ENCODE measurements around the gene FAM229B. TPM values are rescaled to one million over a fixed set of nuclear protein-coding genes. Genes with fewer than 3 reads are reported as not detected.
A peak's percentile ranks its signal among the peaks of the same experiment; 100 is the strongest.

The FAM229B gene
- polyA plus RNA-seq, result 1 to 10 TPM; 5.4 to 6.2 TPM

GRCh38 chr6:112087136-112087911 is at the start of gene FAM229B, which contains the start of gene TUBE1:
TSS of gene FAM229B (plus strand) at chr6:112087591. CDS start at chr6:112099284, 11,693 bp downstream.
TSS of gene TUBE1 (minus strand) at chr6:112087482. CDS start at chr6:112087434, 48 bp downstream.
- Histone ChIP-seq H3K36me3 (ENCODE audit: control insufficient read depth in 2 of 2, insufficient read depth in 2 of 2, low read length in 1 of 2) (no peaks in the 10 kb centered on the region), H3K4me3 (ENCODE audit: low read depth in 1 of 2, low read length in 2 of 2) (peak within 1 kb of the TSS; percentile 90 to 95), H3K27ac (ENCODE audit: low read depth in 2 of 2, low read length in 1 of 2) (peak within 1 kb of the TSS; percentile 84 to 86), H3K4me1 (ENCODE audit: control insufficient read depth in 2 of 2, insufficient read depth in 2 of 2, low read length in 1 of 2) (no peaks in the 10 kb centered on the region), H3K9me3 (ENCODE audit: control insufficient read depth in 2 of 2, insufficient read depth in 1 of 2, low read depth in 1 of 2, low read length in 1 of 2) (no peaks in the 10 kb centered on the region), H3K27me3 (ENCODE audit: control insufficient read depth in 1 of 2, insufficient read depth in 2 of 2, low read length in 2 of 2) (no peaks in the 10 kb centered on the region)
- WGBS, 2 donors, result 0 to 1% methylated on average over 60 of the region's 60 CpGs

GRCh38 chr6:112037783-112038216 is 49.6 kb upstream of the FAM229B start:
- Histone ChIP-seq H3K27ac (ENCODE audit: low read depth in 2 of 2, low read length in 1 of 2) (peak overlapping the region in 1 of 2 donors; percentile 40), H3K4me1 (ENCODE audit: control insufficient read depth in 2 of 2, insufficient read depth in 2 of 2, low read length in 1 of 2) (peaks cover 0 to 3% of the 10 kb centered on the region in 2 donors), H3K4me3 (ENCODE audit: low read depth in 1 of 2, low read length in 2 of 2) (no peak overlapping the region), H3K9me3 (ENCODE audit: control insufficient read depth in 2 of 2, insufficient read depth in 1 of 2, low read depth in 1 of 2, low read length in 1 of 2) (no peaks in the 10 kb centered on the region), H3K27me3 (ENCODE audit: control insufficient read depth in 1 of 2, insufficient read depth in 2 of 2, low read length in 2 of 2) (no peaks in the 10 kb centered on the region), H3K36me3 (ENCODE audit: control insufficient read depth in 2 of 2, insufficient read depth in 2 of 2, low read length in 1 of 2) (no peaks in the 10 kb centered on the region)
- WGBS, 2 donors, result 50% methylated on average over 8 of the region's 8 CpGs

GRCh38 chr6:112038268-112038667 is 49.1 kb upstream of the FAM229B start:
- WGBS, 2 donors, result 74 to 77% methylated on average over 5 of the region's 5 CpGs
- Histone ChIP-seq H3K9me3 (ENCODE audit: control insufficient read depth in 2 of 2, insufficient read depth in 1 of 2, low read depth in 1 of 2, low read length in 1 of 2) (no peaks in the 10 kb centered on the region), H3K27me3 (ENCODE audit: control insufficient read depth in 1 of 2, insufficient read depth in 2 of 2, low read length in 2 of 2) (no peaks in the 10 kb centered on the region), H3K4me3 (ENCODE audit: low read depth in 1 of 2, low read length in 2 of 2) (no peak overlapping the region), H3K27ac (ENCODE audit: low read depth in 2 of 2, low read length in 1 of 2) (peak overlapping the region; percentile 14 to 40), H3K4me1 (ENCODE audit: control insufficient read depth in 2 of 2, insufficient read depth in 2 of 2, low read length in 1 of 2) (peaks cover 0 to 3% of the 10 kb centered on the region in 2 donors), H3K36me3 (ENCODE audit: control insufficient read depth in 2 of 2, insufficient read depth in 2 of 2, low read length in 1 of 2) (no peaks in the 10 kb centered on the region)

- no peaks in the 10 kb centered on the region for H3K27me3 ChIP-seq (ENCODE audit: control insufficient read depth in 1 of 2, insufficient read depth in 2 of 2, low read length in 2 of 2)
- H3K36me3 ChIP-seq (ENCODE audit: control insufficient read depth in 2 of 2, insufficient read depth in 2 of 2, low read length in 1 of 2), result no peaks in the 10 kb centered on the region
- 80 to 84% methylated on average over 15 of the region's 15 CpGs for WGBS, 2 donors
- H3K4me1 ChIP-seq (ENCODE audit: control insufficient read depth in 2 of 2, insufficient read depth in 2 of 2, low read length in 1 of 2), result peaks cover 0 to 3% of the 10 kb centered on the region in 2 donors
- H3K9me3 ChIP-seq (ENCODE audit: control insufficient read depth in 2 of 2, insufficient read depth in 1 of 2, low read depth in 1 of 2, low read length in 1 of 2), result no peaks in the 10 kb centered on the region
- no peak overlapping the region for H3K27ac ChIP-seq (ENCODE audit: low read depth in 2 of 2, low read length in 1 of 2)
- H3K4me3 ChIP-seq (ENCODE audit: low read depth in 1 of 2, low read length in 2 of 2), result no peak overlapping the region
Measured at GRCh38 chr6:112038756-112039430, 48.5 kb upstream of the FAM229B start.

- H3K4me1 ChIP-seq (ENCODE audit: control insufficient read depth in 2 of 2, insufficient read depth in 2 of 2, low read length in 1 of 2), result peaks cover 0 to 5% of the 10 kb centered on the region in 2 donors
- no peak overlapping the region for H3K27ac ChIP-seq (ENCODE audit: low read depth in 2 of 2, low read length in 1 of 2)
- no peaks in the 10 kb centered on the region for H3K27me3 ChIP-seq (ENCODE audit: control insufficient read depth in 1 of 2, insufficient read depth in 2 of 2, low read length in 2 of 2)
- no peaks in the 10 kb centered on the region for H3K9me3 ChIP-seq (ENCODE audit: control insufficient read depth in 2 of 2, insufficient read depth in 1 of 2, low read depth in 1 of 2, low read length in 1 of 2)
- H3K36me3 ChIP-seq (ENCODE audit: control insufficient read depth in 2 of 2, insufficient read depth in 2 of 2, low read length in 1 of 2), result no peaks in the 10 kb centered on the region
- no peak overlapping the region for H3K4me3 ChIP-seq (ENCODE audit: low read depth in 1 of 2, low read length in 2 of 2)
- 78 to 84% methylated on average over 2 of the region's 2 CpGs for WGBS, 2 donors
Measured at GRCh38 chr6:112039431-112039770, 48.0 kb upstream of the FAM229B start.

- 69 to 73% methylated on average over 1 of the region's 1 CpG for WGBS, 2 donors
- H3K4me3 ChIP-seq (ENCODE audit: low read depth in 1 of 2, low read length in 2 of 2), result no peak overlapping the region
- H3K36me3 ChIP-seq (ENCODE audit: control insufficient read depth in 2 of 2, insufficient read depth in 2 of 2, low read length in 1 of 2), result no peaks in the 10 kb centered on the region
- no peaks in the 10 kb centered on the region for H3K9me3 ChIP-seq (ENCODE audit: control insufficient read depth in 2 of 2, insufficient read depth in 1 of 2, low read depth in 1 of 2, low read length in 1 of 2)
- H3K27ac ChIP-seq (ENCODE audit: low read depth in 2 of 2, low read length in 1 of 2), result no peak overlapping the region
- H3K4me1 ChIP-seq (ENCODE audit: control insufficient read depth in 2 of 2, insufficient read depth in 2 of 2, low read length in 1 of 2), result peaks cover 0 to 5% of the 10 kb centered on the region in 2 donors
- H3K27me3 ChIP-seq (ENCODE audit: control insufficient read depth in 1 of 2, insufficient read depth in 2 of 2, low read length in 2 of 2), result no peaks in the 10 kb centered on the region
Measured at GRCh38 chr6:112040956-112041355, 46.4 kb upstream of the FAM229B start.

GRCh38 chr6:112041535-112041934 is 45.9 kb upstream of the FAM229B start:
- Histone ChIP-seq H3K4me3 (ENCODE audit: low read depth in 1 of 2, low read length in 2 of 2) (no peak overlapping the region), H3K27me3 (ENCODE audit: control insufficient read depth in 1 of 2, insufficient read depth in 2 of 2, low read length in 2 of 2) (no peaks in the 10 kb centered on the region), H3K9me3 (ENCODE audit: control insufficient read depth in 2 of 2, insufficient read depth in 1 of 2, low read depth in 1 of 2, low read length in 1 of 2) (no peaks in the 10 kb centered on the region), H3K27ac (ENCODE audit: low read depth in 2 of 2, low read length in 1 of 2) (no peak overlapping the region), H3K36me3 (ENCODE audit: control insufficient read depth in 2 of 2, insufficient read depth in 2 of 2, low read length in 1 of 2) (no peaks in the 10 kb centered on the region), H3K4me1 (ENCODE audit: control insufficient read depth in 2 of 2, insufficient read depth in 2 of 2, low read length in 1 of 2) (peaks cover 0 to 5% of the 10 kb centered on the region in 2 donors)
- 69 to 81% methylated on average over 3 of the region's 3 CpGs for WGBS, 2 donors

- Histone ChIP-seq H3K27me3 (ENCODE audit: control insufficient read depth in 1 of 2, insufficient read depth in 2 of 2, low read length in 2 of 2) (no peaks in the 10 kb centered on the region), H3K4me3 (ENCODE audit: low read depth in 1 of 2, low read length in 2 of 2) (peak overlapping the region; percentile 50 to 78), H3K9me3 (ENCODE audit: control insufficient read depth in 2 of 2, insufficient read depth in 1 of 2, low read depth in 1 of 2, low read length in 1 of 2) (no peaks in the 10 kb centered on the region), H3K4me1 (ENCODE audit: control insufficient read depth in 2 of 2, insufficient read depth in 2 of 2, low read length in 1 of 2) (peaks cover 0 to 3% of the 10 kb centered on the region in 2 donors), H3K36me3 (ENCODE audit: control insufficient read depth in 2 of 2, insufficient read depth in 2 of 2, low read length in 1 of 2) (no peaks in the 10 kb centered on the region), H3K27ac (ENCODE audit: low read depth in 2 of 2, low read length in 1 of 2) (peak overlapping the region; percentile 76 to 87)
- WGBS, 2 donors, result 0 to 1% methylated on average over 36 of the region's 36 CpGs
Measured at GRCh38 chr6:112043032-112044007, 44.1 kb upstream of the FAM229B start.

GRCh38 chr6:112044196-112044595 is 43.2 kb upstream of the FAM229B start:
- H3K27ac ChIP-seq (ENCODE audit: low read depth in 2 of 2, low read length in 1 of 2), result no peak overlapping the region
- no peaks in the 10 kb centered on the region for H3K9me3 ChIP-seq (ENCODE audit: control insufficient read depth in 2 of 2, insufficient read depth in 1 of 2, low read depth in 1 of 2, low read length in 1 of 2)
- peaks cover 0 to 3% of the 10 kb centered on the region in 2 donors for H3K4me1 ChIP-seq (ENCODE audit: control insufficient read depth in 2 of 2, insufficient read depth in 2 of 2, low read length in 1 of 2)
- WGBS, 2 donors, result 56 to 64% methylated on average over 8 of the region's 8 CpGs
- no peaks in the 10 kb centered on the region for H3K36me3 ChIP-seq (ENCODE audit: control insufficient read depth in 2 of 2, insufficient read depth in 2 of 2, low read length in 1 of 2)
- H3K27me3 ChIP-seq (ENCODE audit: control insufficient read depth in 1 of 2, insufficient read depth in 2 of 2, low read length in 2 of 2), result no peaks in the 10 kb centered on the region
- H3K4me3 ChIP-seq (ENCODE audit: low read depth in 1 of 2, low read length in 2 of 2), result no peak overlapping the region

Data from esophagus (tissue), 2 donors.